DMS 273 (cell line): ENCODE data around the gene STRA8.
A peak's percentile ranks its signal among the peaks of the same experiment; 100 is the strongest.

Experiments
- DNase-seq: peaks from one replicate; lab custom pipeline; 2025; ENCODE audit not compliant: unreplicated experiment; lab: John Stamatoyannopoulos, UW

The STRA8 gene, protein sequence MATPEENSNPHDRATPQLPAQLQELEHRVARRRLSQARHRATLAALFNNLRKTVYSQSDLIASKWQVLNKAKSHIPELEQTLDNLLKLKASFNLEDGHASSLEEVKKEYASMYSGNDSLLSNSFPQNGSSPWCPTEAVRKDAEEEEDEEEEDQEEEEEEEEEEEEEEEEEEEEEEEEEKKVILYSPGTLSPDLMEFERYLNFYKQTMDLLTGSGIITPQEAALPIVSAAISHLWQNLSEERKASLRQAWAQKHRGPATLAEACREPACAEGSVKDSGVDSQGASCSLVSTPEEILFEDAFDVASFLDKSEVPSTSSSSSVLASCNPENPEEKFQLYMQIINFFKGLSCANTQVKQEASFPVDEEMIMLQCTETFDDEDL

DNA sequence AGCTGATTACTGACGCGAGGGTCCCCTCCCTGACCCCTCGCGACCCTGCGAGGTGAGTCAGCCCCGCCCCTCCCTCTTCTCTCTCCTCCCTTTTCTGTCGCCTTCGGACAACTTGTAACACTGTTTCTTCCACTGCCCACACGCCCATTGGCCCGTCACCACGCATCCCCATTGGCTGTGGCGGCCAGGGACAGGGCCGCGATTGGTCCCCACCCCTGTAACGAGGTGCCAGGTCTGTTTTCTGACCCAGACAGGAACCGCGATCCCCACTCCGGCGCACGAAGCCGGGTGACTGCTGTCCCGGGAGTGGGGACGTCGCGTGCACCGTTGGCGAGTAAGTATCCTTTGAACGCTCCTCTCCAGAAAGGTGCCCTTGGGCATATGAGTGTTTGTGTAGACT, at the start of gene STRA8:
Gene STRA8, plus strand, starts transcription at position 269 of the 400 bp plus-strand sequence. CDS start 6,687 bp downstream, outside the sequence.
- no peak for DNase-seq

DNA sequence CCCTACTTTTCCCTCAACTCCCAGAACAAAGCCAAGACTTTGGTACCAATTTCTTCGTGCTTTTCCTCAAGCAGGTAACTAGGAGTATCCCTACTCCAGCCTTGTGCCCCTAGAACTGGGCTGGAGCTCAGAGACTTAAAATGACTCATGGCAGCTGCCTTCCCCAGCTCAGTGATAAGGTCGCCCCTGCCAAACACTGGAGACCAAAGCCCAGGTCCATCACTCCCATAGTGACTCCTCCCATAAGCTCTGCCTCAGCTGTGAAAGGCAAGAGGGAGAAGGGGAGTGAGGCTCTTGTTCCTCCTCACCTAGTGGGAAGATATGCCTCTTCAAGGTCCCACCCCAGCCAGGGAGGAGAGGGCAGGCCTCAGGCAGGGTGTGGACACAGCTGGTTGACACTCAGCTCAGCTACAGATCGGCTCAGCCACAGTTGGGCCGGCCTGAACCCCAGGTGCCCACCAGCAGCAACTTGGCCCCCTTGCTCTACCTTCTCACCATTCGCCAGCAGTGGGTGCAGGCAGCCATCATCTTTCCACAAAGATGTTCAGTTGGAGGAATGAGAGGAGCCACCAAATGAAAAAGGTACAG, 49.3 kb upstream of the STRA8 start:
- DNase-seq: no peak

GRCh38 chr7:135185471-135186260, 48.0 kb upstream of the STRA8 start:
- no peak for DNase-seq

DNA sequence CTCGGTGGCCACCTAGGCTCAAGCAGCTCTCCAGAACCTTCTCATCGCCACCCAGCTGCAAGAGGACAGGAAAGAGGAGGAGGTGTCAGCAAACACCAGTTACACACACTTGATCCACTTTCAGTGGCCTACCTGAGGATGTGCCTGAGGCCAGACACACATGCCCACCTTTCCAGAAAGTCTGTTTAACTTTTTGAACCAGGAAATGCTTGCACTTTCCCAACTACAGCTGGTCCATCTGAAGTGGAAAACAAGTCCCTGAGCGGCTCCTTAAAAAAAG, 47.4 kb upstream of the STRA8 start:
- no peak for DNase-seq

GRCh38 chr7:135186841-135187253, 46.8 kb upstream of the STRA8 start:
- no peak for DNase-seq

DNA sequence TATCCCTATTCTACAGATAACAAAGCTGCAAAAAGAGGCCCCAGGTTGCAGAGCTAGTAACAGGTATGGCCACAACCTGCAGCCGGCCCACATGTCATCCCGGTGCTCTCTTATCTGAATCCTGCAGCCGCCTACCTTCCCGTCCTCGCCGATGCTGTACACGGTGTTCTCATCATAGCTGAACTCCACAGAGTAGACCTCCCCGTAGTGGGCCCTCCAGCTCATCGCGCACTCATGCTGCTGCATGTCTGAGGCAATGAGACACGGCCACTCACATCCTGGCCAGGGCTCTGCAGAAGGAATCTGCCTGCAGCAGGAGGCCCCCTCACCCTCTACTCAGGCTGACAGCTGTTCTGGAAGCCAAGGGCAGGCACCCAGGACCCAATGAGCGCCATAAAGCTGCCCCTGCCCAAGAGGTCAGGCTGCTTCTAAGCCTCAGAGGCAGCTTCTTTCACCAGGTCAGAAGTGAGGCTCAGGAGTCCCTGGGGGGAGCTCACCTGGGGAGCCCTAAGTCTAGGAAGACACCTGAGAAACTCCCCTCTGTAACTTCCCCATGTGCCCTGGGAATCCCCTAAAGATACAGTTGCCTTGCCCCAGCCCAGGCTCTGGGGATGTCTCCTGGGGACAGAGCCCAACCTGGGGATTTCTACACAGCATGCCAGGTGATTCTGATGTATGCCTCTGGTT, 45.2 kb upstream of the STRA8 start:
- no peak for DNase-seq

DNA sequence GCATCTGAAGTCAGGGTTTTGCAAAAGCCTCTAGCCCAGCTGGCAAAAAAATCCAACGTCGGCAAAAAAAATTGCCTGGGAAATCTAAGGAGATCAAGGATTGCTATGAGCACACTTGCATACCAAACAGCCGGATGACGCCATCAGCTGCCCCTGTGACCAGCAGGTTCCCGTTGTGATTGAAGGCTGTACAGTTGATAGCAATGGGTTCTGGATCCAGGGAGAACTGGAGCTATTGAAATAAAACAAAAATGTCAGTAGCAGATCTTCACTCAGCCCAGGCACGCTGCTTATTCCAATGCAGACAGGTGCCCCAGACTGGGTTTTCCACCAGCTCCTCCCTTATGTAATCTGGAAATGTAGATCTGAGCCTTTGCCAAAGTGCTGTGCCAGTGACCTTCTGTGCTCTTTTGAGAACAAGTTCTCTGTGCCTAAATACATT, 44.4 kb upstream of the STRA8 start:
- DNase-seq: no peak

- no peak for DNase-seq
These were observed 43.7 kb upstream of the STRA8 start for GRCh38 chr7:135189961-135190360.

- DNase-seq: no peak
These were observed 42.9 kb upstream of the STRA8 start for GRCh38 chr7:135190703-135191102.

- DNase-seq: no peak
These were observed 40.6 kb upstream of the STRA8 start for GRCh38 chr7:135192914-135193536.

GRCh38 chr7:135193615-135194081, 40.0 kb upstream of the STRA8 start:
- DNase-seq: no peak

DNA sequence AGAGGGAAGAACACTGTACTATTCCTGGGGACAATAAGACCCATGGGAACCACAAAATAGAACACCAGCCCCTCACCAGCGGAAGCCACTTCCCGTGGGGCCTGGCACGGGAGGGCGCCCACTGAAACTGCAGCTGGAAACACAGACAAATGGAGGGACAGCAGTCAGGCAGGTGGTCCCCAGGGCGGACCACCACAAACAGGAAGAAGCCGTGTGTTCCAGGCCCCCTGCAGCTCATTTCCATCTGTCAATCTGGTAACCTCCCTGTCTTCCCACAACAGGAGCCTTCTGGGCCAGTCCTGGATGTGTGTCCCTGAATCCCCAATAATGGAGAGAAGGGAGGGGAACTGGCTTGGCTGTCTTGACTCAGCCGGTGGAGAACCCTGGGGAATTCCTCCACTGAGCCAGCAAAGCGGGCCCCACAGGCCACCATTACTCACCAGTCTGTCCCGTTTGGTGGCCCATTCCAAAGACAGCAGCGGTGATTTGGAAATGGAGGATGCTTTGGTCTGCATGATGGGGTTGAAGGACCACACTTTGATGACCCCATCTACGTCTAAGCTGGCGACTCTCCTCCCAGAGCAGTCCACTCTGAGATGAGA, 39.0 kb upstream of the STRA8 start:
- no peak for DNase-seq

DNA sequence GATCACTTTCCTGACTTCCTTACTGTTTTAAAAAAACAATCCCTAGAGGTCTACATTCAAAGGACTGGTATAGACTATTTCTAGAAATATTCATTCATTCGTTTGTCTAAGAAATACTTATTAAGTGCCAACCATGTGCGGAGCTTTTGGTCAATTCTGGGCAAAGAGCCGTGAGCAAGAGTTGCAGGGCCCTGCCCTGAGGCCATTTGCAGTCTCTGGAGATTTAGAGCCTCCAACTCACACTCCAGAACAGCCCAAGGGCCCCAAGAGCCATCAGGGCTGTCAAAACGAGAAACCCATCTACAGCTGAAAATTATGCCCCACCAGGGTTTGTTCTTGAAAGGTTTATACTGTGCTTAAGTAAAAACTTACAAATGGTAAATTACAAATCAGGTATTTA, 38.5 kb upstream of the STRA8 start:
- DNase-seq: no peak

- DNase-seq: no peak
These were observed 37.5 kb upstream of the STRA8 start for GRCh38 chr7:135195968-135196629.

DNA sequence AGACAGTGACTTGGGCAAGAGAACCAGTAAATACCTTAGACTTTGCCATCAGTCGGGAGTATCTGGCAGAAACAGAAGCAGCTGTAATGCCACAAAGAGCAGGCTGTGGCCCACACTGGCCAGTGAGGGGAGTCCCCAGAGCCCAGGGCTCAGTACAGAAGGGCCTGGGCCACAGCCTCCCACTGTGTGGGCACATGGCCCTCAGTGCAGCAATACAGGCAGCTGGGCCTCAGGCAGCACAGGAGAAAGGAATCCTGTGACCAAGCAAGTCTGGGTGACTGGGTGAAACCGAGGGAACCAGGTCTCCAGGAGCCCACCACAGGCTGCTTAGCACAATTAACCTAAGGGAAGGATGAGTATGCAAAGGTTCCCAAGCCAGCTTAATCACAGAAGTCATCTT, 36.3 kb upstream of the STRA8 start:
- no peak for DNase-seq

DNA sequence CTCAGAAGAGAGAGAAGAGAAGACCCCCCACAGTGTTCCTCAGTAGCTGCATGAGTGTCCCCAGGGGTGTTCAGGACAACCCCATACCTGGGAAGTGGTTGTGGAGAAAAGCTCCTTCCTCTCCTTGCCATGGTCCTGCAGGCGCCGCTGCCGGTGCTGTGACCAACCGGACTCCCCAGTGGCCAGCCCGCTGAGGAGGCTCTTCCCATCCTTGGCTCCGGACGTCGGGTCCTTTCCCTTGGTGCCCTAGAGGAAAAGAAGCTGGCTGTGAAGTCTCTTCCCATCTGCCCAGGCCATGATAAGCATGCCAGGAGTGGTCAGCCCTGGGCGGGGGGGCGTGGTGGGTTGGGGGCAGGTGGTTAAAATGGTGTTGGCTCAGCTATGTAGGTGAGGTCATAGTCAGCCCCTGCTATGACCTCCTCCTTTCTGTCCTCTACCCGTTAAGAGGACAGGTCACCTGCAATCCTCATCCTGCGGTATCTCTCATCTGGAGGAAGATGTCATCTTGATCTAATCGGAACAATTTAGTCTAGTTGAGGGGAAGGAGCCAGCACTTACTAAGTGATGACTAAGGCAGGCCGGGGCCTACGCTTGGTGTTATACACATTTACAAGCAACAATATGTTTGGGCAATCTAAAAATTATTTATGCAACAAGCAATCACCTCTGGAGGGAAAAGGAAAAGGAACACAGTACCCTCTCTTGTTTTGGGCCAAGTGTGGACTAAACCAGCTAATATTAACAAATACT, 35.6 kb upstream of the STRA8 start:
- DNase-seq: no peak

- no peak for DNase-seq
These were observed 34.2 kb upstream of the STRA8 start for GRCh38 chr7:135199439-135199838.

- DNase-seq: peak; percentile 20
These were observed 32.8 kb upstream of the STRA8 start for GRCh38 chr7:135200821-135201331.

GRCh38 chr7:135201350-135201749, 32.3 kb upstream of the STRA8 start:
- no peak for DNase-seq
